ENCODE measurements around the gene LRGUK.

GRCh38 chr7:134188311-134188710 is 61.2 kb downstream of the LRGUK start:
- TF ChIP-seq CTCF (IDR thresholded peaks at IDR 0.05): no peak
- TF ChIP-seq EZH2 (IDR thresholded peaks at IDR 0.05; ENCODE audit: borderline replicate concordance, insufficient read depth, low read depth, low read length, poor library complexity, severe bottlenecking): no peak
